Esophagus muscularis mucosa (tissue), 4 donors: Measurements from ENCODE around the gene ANAPC15. TPM values are rescaled to one million over a fixed set of nuclear protein-coding genes. Genes with fewer than 3 reads are reported as not detected.

Experiments used
- DNase-seq: peaks from one replicate; pipeline ENCODE4 v3.0.0-alpha.2; 2017; ENCODE audit errors: extremely low spot score
- H3K27ac ChIP-seq, 4 donors: fragments of 200-600 bp; sonication (generic); replicated peaks in 1 of 4; 1 replicate in 3 of 4; 2 replicates in 1 of 4; pipeline ENCODE4 v1.5.1; 2016 to 2019; ENCODE audit warnings: mild to moderate bottlenecking in 1 of 4
- H3K27me3 ChIP-seq, 4 donors: fragments of 200-600 bp; sonication (generic); one replicate each; pipeline versions ENCODE4 v1.5.1 to v1.6.0; 2016 to 2019
- H3K36me3 ChIP-seq, 4 donors: fragments of 200-600 bp; sonication (generic); one replicate each; pipeline ENCODE4 v1.5.1; 2016 to 2019
- H3K4me1 ChIP-seq, 4 donors: fragments of 200-600 bp; sonication (generic); one replicate each; pipeline ENCODE4 v1.5.1; 2016 to 2019
- H3K4me3 ChIP-seq, 4 donors: fragments of 200-600 bp; sonication (generic); 1 replicate in 2 of 4; 2 replicates in 2 of 4; pipeline ENCODE4 v1.5.1; 2016 to 2019; ENCODE audit warnings: mild to moderate bottlenecking in 4 of 4, moderate library complexity in 1 of 4
- H3K9me3 ChIP-seq, 4 donors: fragments of 200-600 bp; sonication (generic); 1 replicate in 3 of 4; 2 replicates in 1 of 4; pipeline ENCODE4 v1.5.1; 2016 to 2019
- EP300 ChIP-seq: sonication (generic); formaldehyde crosslinking; IDR thresholded peaks from one replicate; pipeline ENCODE4 v1.6.1; 2017; ENCODE audit warnings: antibody characterized with exemption
- POLR2A ChIP-seq: fragments of 450-650 bp; IDR thresholded peaks from one replicate; pipeline ENCODE4 v1.6.1; 2017; ENCODE audit warnings: antibody characterized with exemption, moderate library complexity, mild to moderate bottlenecking, low read depth
- POLR2AphosphoS5 ChIP-seq, 2 donors: sonication (generic); formaldehyde crosslinking; IDR thresholded peaks; one replicate each; pipeline ENCODE4 v1.6.1; 2017; ENCODE audit warnings: antibody characterized with exemption in 2 of 2
- WGBS: methylation state at CpG from one replicate; pipeline ENCODE4 v1.1.5; 2018; 5-methylcytosine and 5-hydroxymethylcytosine counted together
- intact Hi-C: fragments of 100-400 bp; cut with DNase I; formaldehyde crosslinking; loops from one replicate; pipeline ENCODE4 v1.15.1; 2023
- total RNA-seq, 4 donors: library from RNA; depleted of rRNA; stranded (reverse); fragments of >200 nt; gene quantifications; one replicate each; pipeline versions ENCODE4 v1.1.0 to v1.2.1, GENCODE V29; 2016
- TF ChIP-seq, protein P1 (sequence below), 3 experiments: fragments of 200-600 bp in 2 of 3; fragments of 450-650 bp in 1 of 3; sonication (generic) in 2 of 3; IDR thresholded peaks; one replicate each; pipeline ENCODE4 v1.5.1; 2017 to 2019; ENCODE audit warnings: antibody characterized with exemption in 3 of 3, mild to moderate bottlenecking in 2 of 3, moderate library complexity in 1 of 3

The ANAPC15 gene
- total RNA-seq, 4 donors from 2014 or later: 43.5 to 58.1 (median 48.1) TPM

- no peaks in the 10 kb centered on the region for H3K9me3 ChIP-seq
- no peak for DNase-seq
Observed at GRCh38 chr11:72075109-72075508, 37.4 kb downstream of the ANAPC15 start.

DNA sequence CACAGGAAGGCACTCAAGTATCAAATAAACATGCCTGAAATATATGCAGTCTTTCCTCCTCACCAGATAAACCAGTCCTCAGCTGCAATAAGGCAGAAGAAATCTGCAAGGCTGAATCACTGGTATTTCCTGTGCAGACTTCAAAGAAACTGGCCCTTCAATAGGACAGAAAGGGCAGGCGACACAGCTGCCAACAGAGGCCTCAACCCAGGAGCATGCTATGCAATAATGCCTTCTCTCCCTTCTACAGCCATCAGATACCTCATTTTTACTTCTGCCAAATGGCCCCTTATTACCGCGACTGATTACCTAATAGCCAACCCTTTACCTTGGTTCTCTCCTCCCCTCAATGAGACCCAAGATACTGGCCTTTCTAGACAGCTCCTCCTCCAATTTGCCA lies 40.1 kb downstream of the ANAPC15 start:
- H3K4me1 ChIP-seq: peaks cover 35 to 65% (median 58%) of the 10 kb centered on the region in 4 donors
- no peaks in the 10 kb centered on the region for H3K27me3 ChIP-seq
- peak overlapping the region in 3 of 4 donors; percentile 22 to 53 (median 31) for H3K27ac ChIP-seq
- DNase-seq: no peak
- no peaks in the 10 kb centered on the region for H3K36me3 ChIP-seq
- intact Hi-C loops: no loop called here
- no peaks in the 10 kb centered on the region for H3K9me3 ChIP-seq
- WGBS: 58% methylated on average over 3 of the region's 3 CpGs
- H3K4me3 ChIP-seq: no peak overlapping the region
- TF ChIP-seq POLR2AphosphoS5 (IDR thresholded peaks at IDR 0.05) (peak in 1 of 2 donors; percentile 4), EP300 (no peak)

More at GRCh38 chr11:72075109-72075508, 37.4 kb downstream of the ANAPC15 start:
- H3K4me3 ChIP-seq: no peak overlapping the region
- TF ChIP-seq EP300: no peak
- TF ChIP-seq POLR2A: no peak
- TF ChIP-seq, protein P1, sequence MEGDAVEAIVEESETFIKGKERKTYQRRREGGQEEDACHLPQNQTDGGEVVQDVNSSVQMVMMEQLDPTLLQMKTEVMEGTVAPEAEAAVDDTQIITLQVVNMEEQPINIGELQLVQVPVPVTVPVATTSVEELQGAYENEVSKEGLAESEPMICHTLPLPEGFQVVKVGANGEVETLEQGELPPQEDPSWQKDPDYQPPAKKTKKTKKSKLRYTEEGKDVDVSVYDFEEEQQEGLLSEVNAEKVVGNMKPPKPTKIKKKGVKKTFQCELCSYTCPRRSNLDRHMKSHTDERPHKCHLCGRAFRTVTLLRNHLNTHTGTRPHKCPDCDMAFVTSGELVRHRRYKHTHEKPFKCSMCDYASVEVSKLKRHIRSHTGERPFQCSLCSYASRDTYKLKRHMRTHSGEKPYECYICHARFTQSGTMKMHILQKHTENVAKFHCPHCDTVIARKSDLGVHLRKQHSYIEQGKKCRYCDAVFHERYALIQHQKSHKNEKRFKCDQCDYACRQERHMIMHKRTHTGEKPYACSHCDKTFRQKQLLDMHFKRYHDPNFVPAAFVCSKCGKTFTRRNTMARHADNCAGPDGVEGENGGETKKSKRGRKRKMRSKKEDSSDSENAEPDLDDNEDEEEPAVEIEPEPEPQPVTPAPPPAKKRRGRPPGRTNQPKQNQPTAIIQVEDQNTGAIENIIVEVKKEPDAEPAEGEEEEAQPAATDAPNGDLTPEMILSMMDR (IDR thresholded peaks at IDR 0.05): no peak
- TF ChIP-seq POLR2AphosphoS5 (IDR thresholded peaks at IDR 0.05): no peak
- H3K4me1 ChIP-seq: peaks cover 30 to 61% (median 50%) of the 10 kb centered on the region in 4 donors
- peak overlapping the region in 3 of 4 donors; percentile 43 to 55 (median 53) for H3K27ac ChIP-seq
- no peaks in the 10 kb centered on the region for H3K36me3 ChIP-seq
- WGBS: 90% methylated on average over 1 of the region's 1 CpG
- H3K27me3 ChIP-seq: no peaks in the 10 kb centered on the region
- intact Hi-C loops: no loop called here

DNA sequence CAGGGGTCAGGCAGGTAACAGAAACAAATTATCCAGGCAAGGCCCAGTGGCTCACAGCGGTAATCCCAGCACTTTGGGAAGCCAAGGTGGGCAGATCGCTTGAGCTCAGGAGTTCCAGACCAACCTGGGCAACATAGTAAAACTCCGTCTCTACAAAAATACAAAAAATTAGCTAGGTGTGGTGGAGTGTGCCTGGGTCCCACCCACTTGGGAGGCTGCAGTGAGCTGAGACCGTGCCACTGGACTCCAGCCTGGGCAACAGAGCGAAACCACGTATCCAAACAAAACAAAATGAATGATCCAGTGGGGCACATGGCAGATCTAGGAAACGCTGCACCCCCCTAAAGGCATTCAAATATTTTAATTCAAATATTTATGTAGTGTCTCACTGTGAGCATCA lies 42.0 kb downstream of the ANAPC15 start:
- Histone ChIP-seq H3K36me3 (no peaks in the 10 kb centered on the region), H3K4me1 (peaks cover 46 to 72% (median 70%) of the 10 kb centered on the region in 4 donors), H3K27me3 (no peaks in the 10 kb centered on the region), H3K4me3 (no peak overlapping the region), H3K9me3 (no peaks in the 10 kb centered on the region), H3K27ac (peak overlapping the region; percentile 70 to 85 (median 81))
- TF ChIP-seq EP300 (no peak), POLR2AphosphoS5 (IDR thresholded peaks at IDR 0.05) (no peak), POLR2A (no peak)
- TF ChIP-seq, protein P1 (IDR thresholded peaks at IDR 0.05): no peak
- 92% methylated on average over 7 of the region's 7 CpGs for WGBS
- intact Hi-C loops: no loop called here
- no peak for DNase-seq

DNA sequence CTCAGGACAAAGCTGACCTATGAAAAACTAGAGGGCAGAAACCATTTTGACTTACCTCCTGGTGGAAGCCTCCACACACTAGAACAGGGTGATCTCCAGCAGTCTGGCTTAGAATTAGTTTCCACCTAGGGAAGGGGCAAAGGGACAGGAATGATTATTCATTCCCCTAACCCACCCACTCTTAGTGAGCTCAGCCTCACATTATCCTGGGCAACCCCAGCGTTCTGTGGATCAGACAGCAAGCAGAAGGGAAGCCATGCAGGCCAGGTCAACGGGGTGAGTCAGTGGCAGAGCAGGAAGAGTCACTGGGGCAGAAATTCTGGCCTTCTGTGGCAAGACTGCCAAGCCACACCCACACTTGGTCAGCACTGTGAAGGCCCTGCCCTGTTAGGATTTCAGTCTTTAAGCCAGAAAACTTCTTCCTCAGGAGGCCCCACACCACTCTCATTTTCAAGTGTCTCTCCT lies 42.7 kb downstream of the ANAPC15 start:
- Histone ChIP-seq H3K36me3 (no peaks in the 10 kb centered on the region), H3K27ac (peak overlapping the region; percentile 70 to 85 (median 81)), H3K9me3 (no peaks in the 10 kb centered on the region), H3K27me3 (no peaks in the 10 kb centered on the region), H3K4me3 (peak overlapping the region in 2 of 4 donors; percentile 6 to 30), H3K4me1 (peaks cover 46 to 66% (median 64%) of the 10 kb centered on the region in 4 donors)
- no peak for TF ChIP-seq EP300
- TF ChIP-seq POLR2AphosphoS5 (IDR thresholded peaks at IDR 0.05): peak; percentile 68 to 77
- WGBS: 0% methylated on average over 2 of the region's 2 CpGs
- intact Hi-C loops: no loop called here
- peak; percentile 94 for DNase-seq

- TF ChIP-seq EP300 (no peak), POLR2A (no peak), POLR2AphosphoS5 (IDR thresholded peaks at IDR 0.05) (no peak)
- TF ChIP-seq, protein P1 (IDR thresholded peaks at IDR 0.05): no peak
- Histone ChIP-seq H3K9me3 (no peaks in the 10 kb centered on the region), H3K4me1 (peaks cover 46 to 66% (median 64%) of the 10 kb centered on the region in 4 donors), H3K27me3 (no peaks in the 10 kb centered on the region), H3K27ac (peak overlapping the region; percentile 70 to 85 (median 81)), H3K36me3 (no peaks in the 10 kb centered on the region), H3K4me3 (peak overlapping the region in 2 of 4 donors; percentile 6 to 30)
- DNase-seq: no peak
- intact Hi-C loops: no loop called here
Observed at GRCh38 chr11:72069200-72069599, 43.3 kb downstream of the ANAPC15 start.

DNA sequence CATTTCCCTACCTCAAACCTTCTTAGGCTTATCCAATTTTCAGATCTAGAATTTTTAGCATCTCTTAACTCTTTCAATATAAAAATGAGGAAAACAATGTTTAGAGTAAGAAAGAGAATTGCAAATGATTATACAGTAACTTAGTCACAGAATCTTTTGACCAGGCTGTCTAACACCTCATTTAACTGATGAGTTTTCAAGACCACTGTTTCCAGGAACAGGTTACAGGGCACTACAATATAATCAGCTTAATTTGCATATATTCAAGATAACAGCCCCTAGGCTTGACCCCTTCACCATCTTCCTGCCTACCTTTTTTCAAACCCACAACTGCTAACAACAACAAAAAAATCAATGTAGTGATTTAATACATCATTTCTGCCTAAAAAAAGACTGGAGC lies 44.8 kb downstream of the ANAPC15 start:
- no peaks in the 10 kb centered on the region for H3K27me3 ChIP-seq
- peaks cover 46 to 66% (median 64%) of the 10 kb centered on the region in 4 donors for H3K4me1 ChIP-seq
- H3K9me3 ChIP-seq: no peaks in the 10 kb centered on the region
- H3K4me3 ChIP-seq: no peak overlapping the region
- no peak for DNase-seq
- peaks cover 0 to 3% (median 0%) of the 10 kb centered on the region in 4 donors for H3K36me3 ChIP-seq
- peak overlapping the region; percentile 70 to 85 (median 81) for H3K27ac ChIP-seq
- TF ChIP-seq EP300 (no peak), POLR2AphosphoS5 (IDR thresholded peaks at IDR 0.05) (no peak), POLR2A (no peak)
- TF ChIP-seq, protein P1 (IDR thresholded peaks at IDR 0.05): no peak
- intact Hi-C loops: no loop called here
